Choroid plexus epithelial cell (primary cell): ENCODE results near the gene TGM1.
A peak's percentile ranks its signal among the peaks of the same experiment; 100 is the strongest.

ENCODE experiments used
- DNase-seq: peaks from one replicate; pipeline ENCODE4 v3.0.0-alpha.2; 2010; ENCODE audit warnings: low read depth
- H3K4me3 ChIP-seq: 2 replicates; pipeline ENCODE4 v1.5.1; 2011; ENCODE audit warnings: low read depth, mild to moderate bottlenecking, control low read depth, low read length, moderate library complexity
- CTCF ChIP-seq: conservative IDR thresholded peaks from 2 replicates; pipeline ENCODE4 v1.5.1; 2011; ENCODE audit warnings: low read depth, mild to moderate bottlenecking, control low read depth, inconsistent platforms, low read length, moderate library complexity

TGM1 gene

GRCh38 chr14:24262821-24263733 lies at the start of gene TGM1:
TSS of gene TGM1 (minus strand) at chr14:24263177. CDS start at chr14:24262352, 825 bp downstream.
- no peak for TF ChIP-seq CTCF

GRCh38 chr14:24311837-24312615 lies 49.0 kb upstream of the TGM1 start:
- no peak for DNase-seq
- H3K4me3 ChIP-seq: no peak overlapping the region
- TF ChIP-seq CTCF: no peak

More at GRCh38 chr14:24262821-24263733, at the start of gene TGM1:
- H3K4me3 ChIP-seq: no peak within 1 kb of the TSS
- no peak for DNase-seq

DNA sequence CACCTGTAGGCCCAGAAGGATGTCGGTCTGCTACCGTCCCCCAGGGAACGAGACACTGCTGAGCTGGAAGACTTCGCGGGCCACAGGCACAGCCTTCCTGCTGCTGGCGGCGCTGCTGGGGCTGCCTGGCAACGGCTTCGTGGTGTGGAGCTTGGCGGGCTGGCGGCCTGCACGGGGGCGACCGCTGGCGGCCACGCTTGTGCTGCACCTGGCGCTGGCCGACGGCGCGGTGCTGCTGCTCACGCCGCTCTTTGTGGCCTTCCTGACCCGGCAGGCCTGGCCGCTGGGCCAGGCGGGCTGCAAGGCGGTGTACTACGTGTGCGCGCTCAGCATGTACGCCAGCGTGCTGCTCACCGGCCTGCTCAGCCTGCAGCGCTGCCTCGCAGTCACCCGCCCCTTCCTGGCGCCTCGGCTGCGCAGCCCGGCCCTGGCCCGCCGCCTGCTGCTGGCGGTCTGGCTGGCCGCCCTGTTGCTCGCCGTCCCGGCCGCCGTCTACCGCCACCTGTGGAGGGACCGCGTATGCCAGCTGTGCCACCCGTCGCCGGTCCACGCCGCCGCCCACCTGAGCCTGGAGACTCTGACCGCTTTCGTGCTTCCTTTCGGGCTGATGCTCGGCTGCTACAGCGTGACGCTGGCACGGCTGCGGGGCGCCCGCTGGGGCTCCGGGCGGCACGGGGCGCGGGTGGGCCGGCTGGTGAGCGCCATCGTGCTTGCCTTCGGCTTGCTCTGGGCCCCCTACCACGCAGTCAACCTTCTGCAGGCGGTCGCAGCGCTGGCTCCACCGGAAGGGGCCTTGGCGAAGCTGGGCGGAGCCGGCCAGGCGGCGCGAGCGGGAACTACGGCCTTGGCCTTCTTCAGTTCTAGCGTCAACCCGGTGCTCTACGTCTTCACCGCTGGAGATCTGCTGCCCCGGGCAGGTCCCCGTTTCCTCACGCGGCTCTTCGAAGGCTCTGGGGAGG lies 47.9 kb upstream of the TGM1 start, which contains the start of gene LTB4R:
LTB4R (plus strand) TSS at position 857 of the 959 bp plus-strand sequence. CDS start 4,150 bp downstream, outside the sequence.
- TF ChIP-seq CTCF: peak; percentile 9
- peak within 1 kb of the TSS; percentile 49 for H3K4me3 ChIP-seq
- peak; percentile 86 for DNase-seq

- peak overlapping the region; percentile 49 for H3K4me3 ChIP-seq
- no peak for DNase-seq
Measured at GRCh38 chr14:24310265-24310645, 47.3 kb upstream of the TGM1 start.

DNA sequence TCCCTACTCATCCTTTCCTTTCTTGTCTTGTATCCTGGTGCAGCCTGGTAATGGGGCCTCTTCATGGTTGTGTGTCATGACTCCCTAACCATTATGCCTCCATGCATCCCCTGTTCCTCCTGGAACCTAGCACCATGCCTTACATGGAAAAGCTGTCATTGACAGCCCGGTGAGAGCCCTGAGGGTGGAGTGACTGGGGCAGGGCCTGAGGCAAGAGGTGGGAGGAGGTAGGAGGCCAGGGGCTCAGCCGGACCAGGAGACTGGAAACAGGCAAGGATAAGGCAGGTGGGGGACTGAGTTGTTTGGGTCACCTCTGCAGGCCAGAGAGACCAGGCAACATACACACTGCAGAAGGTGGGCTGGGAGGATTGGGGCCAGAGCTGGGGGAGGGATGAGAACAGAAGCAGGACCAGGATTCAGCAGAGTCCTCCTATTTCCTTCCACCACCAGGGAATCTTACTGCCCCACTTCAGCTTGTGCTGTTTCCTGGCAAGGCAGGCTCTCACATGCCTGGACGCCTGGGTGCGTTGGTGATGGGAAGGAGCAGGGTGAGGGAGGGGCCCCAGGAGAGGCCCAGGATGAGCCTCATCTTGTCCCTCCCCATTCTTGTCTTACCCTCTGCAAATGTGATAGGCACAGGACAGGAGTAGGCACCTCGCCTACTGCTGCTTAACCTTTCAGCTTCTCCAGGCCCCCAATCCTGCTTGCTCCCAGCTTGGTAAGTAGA lies 46.7 kb upstream of the TGM1 start, which contains the start of gene LTB4R2:
LTB4R2 (plus strand) TSS at position 603 of the 727 bp plus-strand sequence. CDS start 525 bp downstream, outside the sequence.
- no peak for DNase-seq
- H3K4me3 ChIP-seq: peak within 1 kb of the TSS; percentile 49
- TF ChIP-seq CTCF: no peak

More at GRCh38 chr14:24310265-24310645, 47.3 kb upstream of the TGM1 start:
- no peak for TF ChIP-seq CTCF
